DOHH2 (cell line): ENCODE data around the gene ROR1.

Source experiments
- EZH2phosphoT487 ChIP-seq: fragments of 200-600 bp; sonication (generic); IDR thresholded peaks from 2 replicates; pipeline ENCODE4 v1.6.1; 2017; ENCODE audit warnings: borderline replicate concordance, mild to moderate bottlenecking, antibody characterized with exemption, low read length, moderate library complexity, mixed read lengths
- TF ChIP-seq, protein P1 (sequence below): fragments of 200-600 bp; sonication (generic); IDR thresholded peaks from one replicate; pipeline ENCODE4 v1.5.1; 2014; ENCODE audit warnings: antibody characterized with exemption, mild to moderate bottlenecking, low read depth, low read length; ENCODE audit not compliant: poor library complexity, severe bottlenecking

DNA sequence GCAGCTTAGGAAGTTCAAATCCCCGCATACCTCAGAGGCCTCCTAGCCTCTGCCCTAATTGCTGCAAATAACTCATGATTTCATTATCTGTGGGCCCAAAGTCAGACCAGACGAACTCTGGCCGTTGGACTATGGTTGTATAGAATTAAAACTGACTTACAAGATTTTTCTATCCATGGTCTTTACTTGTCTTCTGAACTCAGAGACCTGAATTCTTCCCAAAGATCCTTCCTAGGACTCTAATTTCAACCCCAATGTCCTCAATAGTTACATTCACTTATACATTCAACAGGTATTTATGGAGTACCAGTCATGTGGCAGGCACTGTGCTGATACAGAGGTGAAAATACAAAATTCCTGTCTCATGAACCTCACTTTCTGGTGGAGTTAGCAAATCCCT lies 247.2 kb downstream of the ROR1 start:
- TF ChIP-seq, protein P1, sequence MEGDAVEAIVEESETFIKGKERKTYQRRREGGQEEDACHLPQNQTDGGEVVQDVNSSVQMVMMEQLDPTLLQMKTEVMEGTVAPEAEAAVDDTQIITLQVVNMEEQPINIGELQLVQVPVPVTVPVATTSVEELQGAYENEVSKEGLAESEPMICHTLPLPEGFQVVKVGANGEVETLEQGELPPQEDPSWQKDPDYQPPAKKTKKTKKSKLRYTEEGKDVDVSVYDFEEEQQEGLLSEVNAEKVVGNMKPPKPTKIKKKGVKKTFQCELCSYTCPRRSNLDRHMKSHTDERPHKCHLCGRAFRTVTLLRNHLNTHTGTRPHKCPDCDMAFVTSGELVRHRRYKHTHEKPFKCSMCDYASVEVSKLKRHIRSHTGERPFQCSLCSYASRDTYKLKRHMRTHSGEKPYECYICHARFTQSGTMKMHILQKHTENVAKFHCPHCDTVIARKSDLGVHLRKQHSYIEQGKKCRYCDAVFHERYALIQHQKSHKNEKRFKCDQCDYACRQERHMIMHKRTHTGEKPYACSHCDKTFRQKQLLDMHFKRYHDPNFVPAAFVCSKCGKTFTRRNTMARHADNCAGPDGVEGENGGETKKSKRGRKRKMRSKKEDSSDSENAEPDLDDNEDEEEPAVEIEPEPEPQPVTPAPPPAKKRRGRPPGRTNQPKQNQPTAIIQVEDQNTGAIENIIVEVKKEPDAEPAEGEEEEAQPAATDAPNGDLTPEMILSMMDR = no peak
- no peak for TF ChIP-seq EZH2phosphoT487
